B cell (primary cell): ENCODE measurements around the gene GULP1. TPM values are rescaled to one million over a fixed set of nuclear protein-coding genes. Genes with fewer than 3 reads are reported as not detected.

Experiments
- ATAC-seq: fragments of 200-7000 bp; cut with Tn5 transposase; one replicate; pipeline ENCODE4 v1.10.0; 2021; ENCODE audit warnings: low read depth, mild to moderate bottlenecking, moderate number of reproducible peaks, moderate library complexity
- CTCF ChIA-PET: fragments of 350-600 bp; sonication (Branson Sonifier 250); formaldehyde crosslinking; loops from one replicate; lab custom pipeline; 2021; ENCODE audit warnings: antibody characterized with exemption, inconsistent platforms; lab: Charles Lee
- POLR2A ChIA-PET: fragments of 350-600 bp; sonication (Branson Sonifier 250); formaldehyde crosslinking; loops from one replicate; lab custom pipeline; 2021; ENCODE audit warnings: antibody characterized with exemption; lab: Charles Lee
- DNase-seq: peaks from one replicate; pipeline ENCODE4 v3.0.0; 2013
- H2AFZ ChIP-seq: 2 replicates; pipeline ENCODE4 v1.6.1; 2012; ENCODE audit warnings: mild to moderate bottlenecking, low read depth, low read length; ENCODE audit not compliant: insufficient read depth, poor library complexity, severe bottlenecking
- H3K27ac ChIP-seq, 2 donors: 1 replicate in 1 of 2; 2 replicates in 1 of 2; pipeline ENCODE4 v1.5.1; 2012 to 2013; ENCODE audit warnings: low read length in 2 of 2, mild to moderate bottlenecking in 2 of 2, moderate library complexity in 1 of 2
- H3K27me3 ChIP-seq, 4 experiments: fragments of 200-600 bp in 1 of 4; sonication (generic) in 1 of 4; replicated peaks in 1 of 4; 1 replicate in 2 of 4; 2 replicates in 2 of 4; pipeline versions ENCODE4 v1.6.1 to v1.7.0; 2013 to 2016; ENCODE audit warnings: low read length in 3 of 4, mild to moderate bottlenecking in 2 of 4, mixed read lengths in 1 of 4, moderate library complexity in 1 of 4; ENCODE audit not compliant: insufficient read depth in 4 of 4, control insufficient read depth in 3 of 4; ENCODE audit errors: control extremely low read depth in 1 of 4
- H3K36me3 ChIP-seq, 2 experiments: replicated peaks in 1 of 2; 1 replicate in 1 of 2; 2 replicates in 1 of 2; pipeline versions ENCODE4 v1.6.1 to v1.7.1; 2013; ENCODE audit warnings: low read length in 1 of 2; ENCODE audit not compliant: insufficient read depth in 2 of 2, control insufficient read depth in 1 of 2; ENCODE audit errors: control extremely low read depth in 1 of 2, extremely low read depth in 1 of 2
- H3K4me1 ChIP-seq, 2 donors: fragments of 200-600 bp in 1 of 2; sonication (generic) in 1 of 2; 1 replicate in 1 of 2; 2 replicates in 1 of 2; pipeline versions ENCODE4 v1.5.1 to v1.6.1; 2013 to 2017; ENCODE audit warnings: low read length in 2 of 2; ENCODE audit not compliant: control insufficient read depth in 2 of 2, insufficient read depth in 2 of 2
- H3K4me2 ChIP-seq: replicated peaks from 2 replicates; pipeline ENCODE3; 2012; ENCODE audit warnings: mild to moderate bottlenecking, low read depth, low read length; ENCODE audit not compliant: poor library complexity, severe bottlenecking
- H3K4me3 ChIP-seq, 5 experiments: fragments of 200-600 bp in 1 of 5; sonication (generic) in 1 of 5; 1 replicate in 3 of 5; 2 replicates in 2 of 5; pipeline versions ENCODE4 v1.5.1 to v1.7.0; 2011 to 2016; ENCODE audit warnings: low read length in 4 of 5, mild to moderate bottlenecking in 4 of 5, low read depth in 2 of 5, control low read depth in 1 of 5, moderate library complexity in 1 of 5; ENCODE audit not compliant: insufficient read depth in 1 of 5; ENCODE audit errors: control extremely low read depth in 1 of 5, extremely low read depth in 1 of 5
- H3K79me2 ChIP-seq: fragments of 200-600 bp; sonication (generic); one replicate; pipeline ENCODE4 v1.6.0; 2016; ENCODE audit warnings: low read length; ENCODE audit not compliant: control insufficient read depth, insufficient read depth
- H3K9ac ChIP-seq: fragments of 200-600 bp; sonication (generic); 2 replicates; pipeline ENCODE4 v1.6.1; 2017; ENCODE audit warnings: mild to moderate bottlenecking, low read length, moderate library complexity
- H3K9me3 ChIP-seq, 3 donors: one replicate each; pipeline versions ENCODE4 v1.6.1 to v1.7.1; 2013; ENCODE audit warnings: low read length in 2 of 3; ENCODE audit not compliant: control insufficient read depth in 2 of 3, insufficient read depth in 1 of 3; ENCODE audit errors: control extremely low read depth in 1 of 3
- H4K20me1 ChIP-seq: 2 replicates; pipeline ENCODE4 v1.6.0; 2012; ENCODE audit warnings: mild to moderate bottlenecking, low read length; ENCODE audit not compliant: insufficient read depth, control insufficient read depth, poor library complexity, severe bottlenecking
- H3K27ac Mint-ChIP-seq: one replicate; pipeline ENCODE4 v1.8.0; 2021; ENCODE audit warnings: mixed read lengths
- H3K27me3 Mint-ChIP-seq: one replicate; pipeline ENCODE4 v1.8.0; 2021; ENCODE audit warnings: mixed read lengths
- H3K4me1 Mint-ChIP-seq: one replicate; pipeline ENCODE4 v1.8.0; 2021; ENCODE audit warnings: mixed read lengths
- H3K4me3 Mint-ChIP-seq: one replicate; pipeline ENCODE4 v1.8.0; 2021; ENCODE audit warnings: mixed read lengths
- H3K9me3 Mint-ChIP-seq: one replicate; pipeline ENCODE4 v1.8.0; 2022; ENCODE audit warnings: mixed read lengths; ENCODE audit not compliant: insufficient read depth
- EZH2 ChIP-seq: IDR thresholded peaks from 2 replicates; pipeline ENCODE4 v1.6.1; 2012; ENCODE audit warnings: borderline replicate concordance, low read depth, mild to moderate bottlenecking, moderate library complexity, low read length; ENCODE audit not compliant: insufficient read depth, poor library complexity, severe bottlenecking
- WGBS: methylation state at CpG from one replicate; pipeline ENCODE4 v1.1.5; 2013; ENCODE audit warnings: missing lambda C conversion rate; ENCODE audit not compliant: insufficient coverage; 5-methylcytosine and 5-hydroxymethylcytosine counted together
- intact Hi-C: fragments of 100-400 bp; cut with micrococcal nuclease; formaldehyde crosslinking; loops from one replicate; pipeline ENCODE4 v1.10.0; 2022
- polyA plus RNA-seq: library from polyadenylated mRNA; depleted of rRNA; stranded (reverse); fragments of >200 nt; gene quantifications from 2 replicates; pipeline ENCODE4 v1.2.3, GENCODE V29; 2012
- total RNA-seq, 2 donors: library from RNA; stranded (reverse); fragments of 120-200 nt in 1 of 2; gene quantifications; 1 replicate in 1 of 2; 2 replicates in 1 of 2; pipeline versions ENCODE4 v1.2.3 to v1.2.4, GENCODE V29; 2013 to 2022
- TF ChIP-seq, protein P1 (sequence below): fragments of 200-600 bp; IDR thresholded peaks from one replicate; pipeline ENCODE4 v1.8.0; 2022; ENCODE audit warnings: antibody characterized with exemption, mild to moderate bottlenecking

The GULP1 gene
- total and polyA plus RNA-seq, 2 donors (not counting 1 experiment from before 2014, with no cell fraction given) = not detected

DNA sequence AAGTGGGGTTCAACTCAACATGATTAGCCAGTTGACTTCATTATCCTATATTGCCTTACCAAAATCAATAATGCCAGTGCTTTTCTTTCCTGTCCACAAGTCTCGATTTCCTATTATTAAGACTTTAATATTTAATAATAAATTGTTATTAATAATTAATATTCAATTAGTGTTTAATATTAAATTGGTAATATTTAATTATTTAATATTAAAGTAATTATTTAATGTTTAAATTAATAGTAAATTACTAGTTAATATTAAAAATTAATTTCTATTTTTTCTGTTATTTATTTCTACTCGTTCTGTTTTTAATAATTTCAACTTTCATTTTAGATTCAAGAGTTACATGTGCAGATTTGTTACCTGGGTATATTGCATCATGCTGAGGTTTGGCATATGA lies 243.2 kb downstream of the GULP1 start:
- H3K4me3 Mint-ChIP-seq = no peak overlapping the region
- intact Hi-C loops = no loop called here
- no peaks in the 10 kb centered on the region for H3K4me1 Mint-ChIP-seq

GRCh38 chr2:188551671-188552070 lies 260.0 kb downstream of the GULP1 start:
- no peak for DNase-seq
- intact Hi-C loops = no loop called here
- Histone ChIP-seq H3K9ac (no peak overlapping the region), H3K79me2 (no peaks in the 10 kb centered on the region), H3K9me3 (no peaks in the 10 kb centered on the region), H3K27me3 (no peaks in the 10 kb centered on the region), H3K27ac (no peak overlapping the region), H3K36me3 (no peaks in the 10 kb centered on the region), H3K4me2 (no peak overlapping the region), H3K4me1 (no peaks in the 10 kb centered on the region), H2AFZ (no peak overlapping the region), H3K4me3 (no peak overlapping the region), H4K20me1 (no peaks in the 10 kb centered on the region)
- no peak overlapping the region for H3K27ac Mint-ChIP-seq
- no peak for TF ChIP-seq EZH2
- TF ChIP-seq, protein P1, sequence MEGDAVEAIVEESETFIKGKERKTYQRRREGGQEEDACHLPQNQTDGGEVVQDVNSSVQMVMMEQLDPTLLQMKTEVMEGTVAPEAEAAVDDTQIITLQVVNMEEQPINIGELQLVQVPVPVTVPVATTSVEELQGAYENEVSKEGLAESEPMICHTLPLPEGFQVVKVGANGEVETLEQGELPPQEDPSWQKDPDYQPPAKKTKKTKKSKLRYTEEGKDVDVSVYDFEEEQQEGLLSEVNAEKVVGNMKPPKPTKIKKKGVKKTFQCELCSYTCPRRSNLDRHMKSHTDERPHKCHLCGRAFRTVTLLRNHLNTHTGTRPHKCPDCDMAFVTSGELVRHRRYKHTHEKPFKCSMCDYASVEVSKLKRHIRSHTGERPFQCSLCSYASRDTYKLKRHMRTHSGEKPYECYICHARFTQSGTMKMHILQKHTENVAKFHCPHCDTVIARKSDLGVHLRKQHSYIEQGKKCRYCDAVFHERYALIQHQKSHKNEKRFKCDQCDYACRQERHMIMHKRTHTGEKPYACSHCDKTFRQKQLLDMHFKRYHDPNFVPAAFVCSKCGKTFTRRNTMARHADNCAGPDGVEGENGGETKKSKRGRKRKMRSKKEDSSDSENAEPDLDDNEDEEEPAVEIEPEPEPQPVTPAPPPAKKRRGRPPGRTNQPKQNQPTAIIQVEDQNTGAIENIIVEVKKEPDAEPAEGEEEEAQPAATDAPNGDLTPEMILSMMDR = no peak
- ChIA-PET POLR2A (no interaction called here), CTCF (no interaction called here)
- H3K4me3 Mint-ChIP-seq = no peak overlapping the region
- H3K4me1 Mint-ChIP-seq = no peaks in the 10 kb centered on the region
- WGBS = no CpG with 5 or more reads among the region's 3 CpGs
- no peaks in the 10 kb centered on the region for H3K9me3 Mint-ChIP-seq
- no peak for ATAC-seq
- H3K27me3 Mint-ChIP-seq = no peaks in the 10 kb centered on the region

More for the DNA sequence above, 243.2 kb downstream of the GULP1 start:
- Histone ChIP-seq H3K36me3 (no peaks in the 10 kb centered on the region), H3K27ac (no peak overlapping the region), H4K20me1 (no peaks in the 10 kb centered on the region), H3K4me2 (no peak overlapping the region), H3K4me3 (no peak overlapping the region), H3K9me3 (no peaks in the 10 kb centered on the region), H3K27me3 (no peaks in the 10 kb centered on the region), H3K9ac (no peak overlapping the region), H3K79me2 (no peaks in the 10 kb centered on the region), H2AFZ (no peak overlapping the region), H3K4me1 (no peaks in the 10 kb centered on the region)
- Mint-ChIP-seq H3K27me3 (no peaks in the 10 kb centered on the region), H3K9me3 (no peaks in the 10 kb centered on the region), H3K27ac (no peak overlapping the region)
- ChIA-PET CTCF (no interaction called here), POLR2A (no interaction called here)
- DNase-seq = no peak
- ATAC-seq = no peak
- TF ChIP-seq, protein P1 = no peak
- no peak for TF ChIP-seq EZH2
- no CpG with 5 or more reads among the region's 2 CpGs for WGBS
